SJSA1 (cell line): Measurements from ENCODE around the gene PFN2. TPM values are rescaled to one million over a fixed set of nuclear protein-coding genes. Genes with fewer than 3 reads are reported as not detected.
"Not testable (repeated sequence)": the region's sequence is repeated elsewhere in the genome, so short reads cannot be mapped to it uniquely, and the experiment has no call there.

ENCODE experiments used
- DNase-seq, 2 experiments: peaks; one replicate each; pipeline ENCODE4 v3.0.0-alpha.2; 2015 to 2020; ENCODE audit warnings: low spot score in 2 of 2, low read depth in 1 of 2
- H3K27ac ChIP-seq: fragments of 250-450 bp; sonication (Bioruptor Pico); 2 replicates; pipeline ENCODE4 v1.5.1; 2020; ENCODE audit warnings: mild to moderate bottlenecking, moderate library complexity
- H3K27me3 ChIP-seq: fragments of 250-450 bp; sonication (Bioruptor Pico); replicated peaks from 2 replicates; pipeline ENCODE4 v1.5.1; 2020; ENCODE audit warnings: mild to moderate bottlenecking, moderate library complexity
- H3K36me3 ChIP-seq: fragments of 250-450 bp; sonication (Bioruptor Pico); 2 replicates; pipeline ENCODE4 v1.5.1; 2020; ENCODE audit warnings: mild to moderate bottlenecking
- H3K4me1 ChIP-seq: fragments of 250-450 bp; sonication (Bioruptor Pico); replicated peaks from 2 replicates; pipeline ENCODE4 v1.6.1; 2021; ENCODE audit warnings: mild to moderate bottlenecking
- H3K4me3 ChIP-seq: fragments of 250-450 bp; sonication (Bioruptor Pico); 2 replicates; pipeline ENCODE4 v1.5.1; 2020; ENCODE audit warnings: mild to moderate bottlenecking
- H3K9me3 ChIP-seq: fragments of 250-450 bp; sonication (Bioruptor Pico); replicated peaks from 2 replicates; pipeline ENCODE4 v1.5.1; 2020; ENCODE audit warnings: mild to moderate bottlenecking
- total RNA-seq: library from RNA; depleted of rRNA; stranded (reverse); fragments of >200 nt; shearing (Covaris generic); gene quantifications from 2 replicates; pipeline ENCODE4 v1.2.3, GENCODE V29; 2014

Gene PFN2
- total RNA-seq, 1 experiment from 2014 or later = 259 TPM

DNA sequence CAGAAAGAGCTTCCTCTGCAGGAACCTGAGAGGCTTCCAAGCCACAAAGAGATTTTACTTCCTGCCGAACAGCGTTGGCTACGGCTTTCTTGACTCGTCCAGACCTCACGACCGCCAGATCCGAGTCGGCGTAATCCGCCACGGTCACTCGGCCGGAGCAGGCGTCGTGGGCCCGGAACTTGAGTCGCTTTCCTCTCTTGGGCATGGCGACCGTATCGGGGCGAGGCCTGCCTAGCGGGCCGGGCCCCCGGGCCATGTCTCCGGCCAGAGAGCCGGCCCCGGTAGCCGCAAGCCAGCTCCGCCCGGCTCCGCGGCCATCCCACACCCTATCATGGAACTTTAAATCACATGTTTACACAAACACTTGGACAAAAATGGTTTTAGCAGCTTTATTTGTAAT lies 12.4 kb upstream of the PFN2 start:
- not testable (repeated sequence) for H3K27me3 ChIP-seq, DNase-seq, H3K4me1 ChIP-seq, H3K4me3 ChIP-seq, H3K36me3 ChIP-seq, H3K27ac ChIP-seq, H3K9me3 ChIP-seq

DNA sequence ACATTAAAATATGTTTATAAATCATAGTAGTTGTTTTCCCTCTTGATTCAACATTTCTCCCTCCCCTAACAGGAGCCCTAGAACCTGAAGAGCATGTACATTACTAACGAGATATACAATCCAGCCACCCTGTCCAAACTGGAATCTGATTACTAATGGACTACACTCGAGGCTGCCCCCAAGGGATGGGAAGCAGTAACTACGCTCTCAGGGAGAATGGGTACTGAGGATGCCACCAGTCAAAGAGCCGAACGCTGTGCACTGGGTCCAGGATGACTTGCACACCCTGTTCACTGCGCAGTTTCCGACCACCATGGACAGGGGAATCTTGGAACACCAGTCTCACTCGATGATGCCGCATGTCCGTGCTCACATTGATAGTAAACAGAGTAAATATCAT lies 11.3 kb upstream of the PFN2 start:
- H3K27me3 ChIP-seq, DNase-seq, H3K36me3 ChIP-seq, H3K27ac ChIP-seq, H3K4me1 ChIP-seq, H3K9me3 ChIP-seq, H3K4me3 ChIP-seq: not testable (repeated sequence)

DNA sequence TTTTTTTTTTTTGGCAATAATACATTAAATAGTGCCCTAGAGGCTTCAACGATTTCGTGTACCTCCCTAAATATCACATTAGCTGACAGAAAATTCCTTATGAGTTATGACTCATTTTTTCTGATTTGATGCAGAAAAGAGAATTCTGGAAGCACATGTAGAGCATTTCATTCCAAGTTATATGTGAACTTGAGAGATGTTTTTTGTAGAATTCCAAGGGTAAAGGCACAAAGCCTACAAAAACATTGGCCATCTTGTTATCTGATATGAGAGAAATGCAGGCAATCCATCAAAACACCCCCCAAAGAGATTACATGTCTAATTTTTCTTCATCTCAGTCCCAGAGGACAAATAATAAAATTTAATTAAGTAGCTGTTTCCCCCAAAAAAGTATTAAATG lies 6.7 kb upstream of the PFN2 start:
- no peaks in the 10 kb centered on the region for H3K27me3 ChIP-seq
- no peaks in the 10 kb centered on the region for H3K36me3 ChIP-seq
- H3K27ac ChIP-seq = no peak overlapping the region
- H3K4me1 ChIP-seq = peaks cover 2% of the 10 kb centered on the region; the same call in 1 of the 2 replicates
- H3K4me3 ChIP-seq = no peak overlapping the region
- no peak for DNase-seq
- H3K9me3 ChIP-seq = no peaks in the 10 kb centered on the region

DNA sequence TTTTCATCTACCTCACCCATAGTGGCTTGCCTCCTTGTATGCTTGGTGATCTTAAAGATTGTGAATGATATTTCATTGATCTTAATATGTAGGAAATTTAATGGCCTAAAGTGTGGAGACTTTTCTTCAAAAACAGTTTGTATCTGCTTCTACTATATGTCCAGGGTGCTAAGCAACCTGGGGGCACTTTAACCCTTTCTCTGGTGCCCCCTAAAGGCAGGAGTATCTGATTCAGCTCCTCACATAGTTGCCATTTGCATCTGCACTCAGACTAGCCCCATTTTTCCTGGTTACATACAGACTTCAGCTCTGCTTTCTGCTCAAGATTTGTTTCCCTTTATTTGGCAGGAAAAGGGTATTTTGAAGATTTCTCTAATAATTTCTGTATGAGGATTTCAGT lies 5.2 kb upstream of the PFN2 start:
- H3K4me1 ChIP-seq = peaks cover 5% of the 10 kb centered on the region; the same call in 1 of the 2 replicates
- DNase-seq = no peak

DNA sequence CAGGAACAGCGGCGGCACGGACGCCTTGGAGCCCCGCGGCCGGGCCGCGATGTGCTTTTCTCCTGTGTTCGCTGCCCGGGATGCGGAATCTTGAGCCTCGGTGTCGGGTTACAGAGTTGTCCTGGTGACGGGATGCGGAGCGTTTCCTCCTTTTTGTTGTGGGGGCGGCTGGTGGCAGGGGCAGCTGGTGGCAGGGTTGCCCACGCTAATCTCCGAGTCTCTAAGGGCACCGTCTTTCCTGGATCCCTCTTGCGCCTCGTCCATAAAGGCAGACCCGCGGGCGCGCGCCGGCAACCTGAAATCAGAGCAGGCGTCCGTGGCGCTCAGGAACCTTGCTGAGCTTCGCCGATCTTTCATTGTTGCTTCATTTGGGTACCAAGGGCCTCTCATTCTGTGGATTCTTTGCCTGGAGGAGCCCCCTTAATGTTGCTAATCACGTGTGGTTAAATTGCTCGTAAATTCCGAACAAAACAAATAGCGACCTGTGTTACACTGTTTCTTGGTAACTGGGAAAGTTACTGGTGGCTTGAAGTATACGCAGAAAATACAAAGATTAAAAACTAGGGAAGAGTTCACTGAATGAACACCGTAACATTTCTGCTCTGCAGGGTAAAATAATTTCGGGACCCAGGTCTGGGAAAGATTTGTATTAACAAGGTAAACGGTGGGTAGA lies 844 bp upstream of the PFN2 start:
- H3K9me3 ChIP-seq = no peaks in the 10 kb centered on the region
- peaks cover 40% of the 10 kb centered on the region for H3K36me3 ChIP-seq
- H3K27me3 ChIP-seq = no peaks in the 10 kb centered on the region
- H3K4me1 ChIP-seq = peaks cover 24% of the 10 kb centered on the region
- peak overlapping the region; percentile 98 for H3K27ac ChIP-seq
- H3K4me3 ChIP-seq = peak overlapping the region; percentile 94
- DNase-seq = peak; percentile 68 to 87

More for the DNA sequence above, 5.2 kb upstream of the PFN2 start:
- Histone ChIP-seq H3K9me3 (no peaks in the 10 kb centered on the region), H3K36me3 (peaks cover 5% of the 10 kb centered on the region; the same call in 1 of the 2 replicates), H3K27me3 (no peaks in the 10 kb centered on the region), H3K27ac (no peak overlapping the region), H3K4me3 (no peak overlapping the region)

DNA sequence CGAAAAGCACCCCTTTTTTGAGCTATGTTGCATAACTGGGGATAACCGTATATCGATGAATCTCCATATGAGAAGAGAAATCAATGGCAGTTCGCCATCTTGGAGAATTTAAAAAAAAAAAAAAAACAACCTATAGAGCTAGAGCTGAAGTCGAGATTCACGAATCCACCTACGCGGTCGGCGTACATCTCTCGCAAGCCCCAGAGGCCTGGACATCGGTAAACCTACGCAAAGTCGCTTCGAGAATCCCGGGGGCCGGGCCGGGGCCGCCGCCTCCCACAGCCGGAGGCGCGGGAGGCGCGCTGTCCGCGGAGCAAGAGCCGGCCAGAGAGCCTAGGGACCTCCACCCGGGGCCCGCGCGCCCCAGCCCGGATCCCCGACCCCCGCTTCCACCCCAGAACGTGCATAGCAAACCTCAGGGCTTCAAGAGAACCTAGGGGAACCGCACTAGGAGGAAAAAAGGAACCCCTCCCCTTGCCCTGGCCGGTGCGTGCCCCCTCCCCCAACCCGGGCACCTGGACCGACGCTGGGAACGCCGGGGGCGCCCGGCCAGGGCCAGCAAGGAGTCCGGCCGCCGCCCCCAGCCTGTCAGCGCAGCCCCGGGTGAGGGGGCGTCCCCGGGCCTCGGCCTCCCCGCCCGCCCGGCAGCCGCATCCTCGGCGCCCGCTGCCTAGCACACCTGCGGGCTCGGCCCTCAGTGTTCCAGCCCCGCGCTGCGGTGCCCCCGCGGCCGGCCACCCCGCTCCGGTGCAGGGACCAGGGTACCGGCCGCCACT lies 567 bp downstream of the PFN2 start:
- no peaks in the 10 kb centered on the region for H3K27me3 ChIP-seq
- peaks cover 24% of the 10 kb centered on the region for H3K4me1 ChIP-seq
- DNase-seq = peak; percentile 70 to 76

DNA sequence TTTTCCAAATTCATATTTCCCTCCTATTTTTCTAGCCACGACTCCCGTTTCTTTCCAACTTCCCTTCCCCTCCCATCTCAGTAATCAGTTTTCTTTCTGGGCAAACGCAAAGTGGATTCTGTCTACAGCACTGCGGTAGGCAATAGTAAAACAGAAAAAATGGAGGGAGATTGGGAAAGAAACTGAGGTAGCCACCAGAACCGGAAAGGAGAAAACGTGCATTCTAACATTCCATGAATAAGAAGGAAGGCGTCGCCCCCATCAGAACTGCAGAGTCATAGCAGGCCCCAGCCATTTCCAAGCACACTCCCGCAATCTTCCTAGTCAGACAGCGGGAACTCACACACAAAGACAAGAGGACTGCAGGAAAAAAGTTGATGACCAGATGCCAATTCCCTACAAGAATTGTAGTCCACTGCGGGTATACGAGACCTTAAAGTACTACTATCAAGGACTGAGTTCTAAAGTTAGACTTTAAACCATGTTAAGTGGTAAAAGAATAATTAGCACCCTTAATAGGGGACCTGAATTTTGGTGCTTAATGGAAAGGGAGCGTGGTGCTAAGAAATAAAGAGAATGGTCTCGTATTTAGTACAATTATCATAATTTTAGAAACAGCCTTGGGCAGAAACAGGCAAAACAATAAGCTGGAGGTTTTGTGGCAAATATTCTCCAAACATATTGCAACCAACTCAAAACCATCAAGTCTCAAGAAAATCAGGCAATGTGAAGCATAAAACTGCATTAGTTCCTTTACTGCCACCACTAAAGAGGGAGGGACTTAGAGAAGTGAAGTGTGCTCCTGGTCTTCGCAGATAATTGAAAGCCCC lies 1.4 kb downstream of the PFN2 start:
- Histone ChIP-seq H3K4me1 (peaks cover 24% of the 10 kb centered on the region), H3K4me3 (peak overlapping the region; percentile 94), H3K36me3 (peaks cover 60% of the 10 kb centered on the region), H3K27me3 (no peaks in the 10 kb centered on the region), H3K9me3 (no peaks in the 10 kb centered on the region), H3K27ac (peak overlapping the region; percentile 98)
- peak; percentile 78 to 85 for DNase-seq

More for the DNA sequence above, 567 bp downstream of the PFN2 start:
- H3K4me3 ChIP-seq = peak overlapping the region; percentile 94
- peak overlapping the region; percentile 98 for H3K27ac ChIP-seq
- H3K36me3 ChIP-seq = peaks cover 52% of the 10 kb centered on the region
- no peaks in the 10 kb centered on the region for H3K9me3 ChIP-seq

DNA sequence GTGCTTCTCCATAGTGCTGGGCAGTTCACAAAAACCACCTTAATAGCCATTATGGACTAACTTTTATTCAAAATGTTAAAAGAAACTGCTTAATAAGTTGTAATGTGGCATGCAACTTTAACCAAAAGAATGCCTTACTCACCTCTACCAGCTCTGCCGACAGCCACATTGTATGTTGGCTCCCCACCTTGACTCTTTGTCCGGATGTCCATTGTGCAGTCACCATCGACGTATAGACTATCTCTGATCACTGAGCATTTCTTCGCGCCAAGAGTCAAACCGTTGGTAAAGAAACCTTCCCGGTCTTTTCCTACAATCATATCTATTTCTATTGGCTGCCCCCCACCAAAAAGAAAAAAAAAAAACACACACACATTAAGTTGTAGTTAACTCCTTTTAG lies 2.5 kb downstream of the PFN2 start:
- no peaks in the 10 kb centered on the region for H3K27me3 ChIP-seq
- peak; percentile 56 to 62 for DNase-seq
- H3K36me3 ChIP-seq = peaks cover 71% of the 10 kb centered on the region
- no peaks in the 10 kb centered on the region for H3K9me3 ChIP-seq
- peak overlapping the region; percentile 94 for H3K4me3 ChIP-seq
- peak overlapping the region; percentile 98 for H3K27ac ChIP-seq
- peaks cover 24% of the 10 kb centered on the region for H3K4me1 ChIP-seq

DNA sequence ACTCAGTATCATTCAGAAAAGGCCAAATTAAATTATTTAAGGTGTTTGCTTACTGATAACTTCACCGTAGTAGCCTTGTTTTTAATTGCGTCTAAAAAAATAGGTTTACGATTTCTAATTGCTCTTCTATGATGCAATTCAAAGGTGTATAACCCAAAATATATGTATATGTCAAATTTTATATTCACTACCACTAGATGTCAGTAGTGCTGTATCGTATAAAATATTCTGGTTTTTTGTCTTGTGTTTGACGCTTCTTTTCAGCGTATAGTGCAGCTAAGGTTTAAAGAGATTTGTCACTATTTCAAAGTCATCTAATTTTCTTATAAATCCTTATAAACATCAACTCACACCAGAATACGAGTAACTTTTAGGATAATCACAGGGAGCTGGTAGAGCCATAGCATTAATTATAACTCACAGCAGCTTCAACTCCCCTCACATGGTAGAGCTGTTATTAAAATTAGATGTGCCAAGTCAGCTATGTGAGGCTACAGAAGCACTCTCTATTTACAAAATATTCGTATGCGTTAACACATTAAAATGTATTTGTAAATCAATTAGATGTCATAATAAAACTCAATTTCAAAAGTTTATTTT lies 3.5 kb downstream of the PFN2 start:
- DNase-seq = peak in 1 of 2 experiments; percentile 67
- no peak overlapping the region for H3K27ac ChIP-seq
- no peaks in the 10 kb centered on the region for H3K27me3 ChIP-seq
- H3K9me3 ChIP-seq = no peaks in the 10 kb centered on the region
- no peak overlapping the region; the same call in 1 of the 2 replicates for H3K4me3 ChIP-seq
- H3K4me1 ChIP-seq = peaks cover 20% of the 10 kb centered on the region
- H3K36me3 ChIP-seq = peaks cover 75% of the 10 kb centered on the region

DNA sequence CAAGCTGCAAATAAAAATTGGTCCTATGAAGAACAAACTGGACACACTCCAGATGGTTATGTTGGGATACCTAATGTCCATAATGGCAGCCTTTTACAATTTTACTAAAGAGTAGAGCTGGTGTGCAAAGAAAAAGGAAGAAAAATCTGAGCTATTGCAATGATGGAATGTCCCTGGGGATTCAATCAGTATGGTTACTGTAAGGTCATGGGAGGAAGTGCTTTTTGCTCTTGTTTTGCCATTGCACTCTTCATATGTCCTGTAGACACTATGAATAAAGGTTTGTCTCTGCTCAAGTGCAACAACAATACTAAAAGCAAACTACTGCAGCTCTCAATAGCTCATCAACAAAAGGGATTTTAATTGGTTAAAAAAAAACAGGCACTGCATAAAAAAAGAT lies 5.4 kb downstream of the PFN2 start:
- Histone ChIP-seq H3K27ac (no peak overlapping the region), H3K9me3 (no peaks in the 10 kb centered on the region), H3K36me3 (peaks cover 73% of the 10 kb centered on the region), H3K4me1 (peaks cover 18% of the 10 kb centered on the region), H3K4me3 (no peak overlapping the region), H3K27me3 (no peaks in the 10 kb centered on the region)
- DNase-seq = no peak

DNA sequence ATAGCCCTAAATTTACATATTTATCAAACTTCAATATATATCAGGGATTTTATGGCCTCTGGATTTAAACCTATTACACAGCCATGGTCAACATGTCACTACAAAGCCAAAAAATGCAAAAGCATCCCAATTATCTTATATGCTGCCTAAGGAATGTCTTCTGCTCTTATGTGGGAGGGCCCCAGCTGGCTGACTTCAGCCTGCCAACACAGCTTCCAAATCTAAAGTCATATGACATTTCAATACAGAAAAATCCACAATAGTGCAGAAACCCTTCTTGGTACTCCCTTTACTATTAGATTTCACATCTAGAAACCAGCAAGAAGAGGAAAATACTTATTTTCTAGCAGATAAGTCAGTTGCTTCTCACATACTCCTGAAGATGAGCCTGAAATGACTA lies 6.4 kb downstream of the PFN2 start:
- Histone ChIP-seq H3K27me3 (no peaks in the 10 kb centered on the region), H3K4me1 (peaks cover 18% of the 10 kb centered on the region), H3K4me3 (no peak overlapping the region), H3K9me3 (no peaks in the 10 kb centered on the region), H3K27ac (no peak overlapping the region), H3K36me3 (peaks cover 75% of the 10 kb centered on the region)
- no peak for DNase-seq

DNA sequence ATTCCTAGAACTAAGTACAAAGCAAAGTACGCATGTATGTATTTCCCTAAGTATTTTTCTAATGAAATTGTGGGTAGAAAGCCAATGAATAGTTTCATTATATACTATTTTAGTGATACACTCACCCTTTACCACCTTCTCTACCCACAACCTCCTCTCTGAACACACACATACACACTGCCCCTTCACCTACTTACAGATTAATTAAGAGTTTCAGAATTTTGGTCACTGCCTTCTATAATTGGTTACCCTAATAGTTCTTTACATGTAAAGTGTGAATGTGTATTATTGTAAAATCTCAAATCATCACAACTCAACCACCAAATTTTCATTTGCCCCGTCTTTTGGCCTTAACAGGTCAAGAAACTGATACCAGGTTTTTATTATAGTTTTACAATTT lies 7.2 kb downstream of the PFN2 start:
- Histone ChIP-seq H3K9me3 (no peaks in the 10 kb centered on the region), H3K36me3 (peaks cover 75% of the 10 kb centered on the region), H3K27me3 (no peaks in the 10 kb centered on the region), H3K27ac (no peak overlapping the region), H3K4me1 (peaks cover 12% of the 10 kb centered on the region), H3K4me3 (no peak overlapping the region)
- DNase-seq = no peak

DNA sequence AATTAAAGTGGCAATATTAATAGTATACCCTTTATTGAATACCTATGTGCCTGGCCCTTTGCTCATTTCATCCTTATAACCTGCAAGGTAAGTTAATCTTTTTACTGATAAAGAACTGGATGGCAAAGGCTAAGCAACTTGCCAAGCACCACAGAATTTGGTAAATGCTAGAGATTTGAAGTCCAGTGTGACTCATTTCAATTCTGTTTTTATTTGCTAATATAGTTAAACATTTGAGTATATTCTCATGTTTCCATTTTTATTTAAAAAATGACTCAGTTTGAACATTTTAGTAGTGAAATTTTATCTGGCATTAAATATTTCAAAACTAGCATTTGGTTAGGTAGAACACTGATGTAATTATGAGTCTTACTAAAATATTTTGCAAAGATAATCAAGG lies 11.3 kb downstream of the PFN2 start:
- DNase-seq = no peak
- H3K27ac ChIP-seq = no peak overlapping the region
- H3K4me1 ChIP-seq = 0 out of 2 replicates have a peak, but pooled peaks cover 4% of the 10 kb centered on the region
- H3K36me3 ChIP-seq = peaks cover 57% of the 10 kb centered on the region
- H3K4me3 ChIP-seq = no peak overlapping the region
- H3K27me3 ChIP-seq = no peaks in the 10 kb centered on the region
- no peaks in the 10 kb centered on the region for H3K9me3 ChIP-seq
